AG08396 (cell line): ENCODE data around the gene AUTS2.

Experiments used
- DNase-seq: peaks from one replicate; pipeline ENCODE4 v3.0.0; 2012; ENCODE audit warnings: low spot score, mixed read lengths

Gene AUTS2

GRCh38 chr7:70545214-70545613, 946.9 kb downstream of the AUTS2 start:
- DNase-seq = no peak

DNA sequence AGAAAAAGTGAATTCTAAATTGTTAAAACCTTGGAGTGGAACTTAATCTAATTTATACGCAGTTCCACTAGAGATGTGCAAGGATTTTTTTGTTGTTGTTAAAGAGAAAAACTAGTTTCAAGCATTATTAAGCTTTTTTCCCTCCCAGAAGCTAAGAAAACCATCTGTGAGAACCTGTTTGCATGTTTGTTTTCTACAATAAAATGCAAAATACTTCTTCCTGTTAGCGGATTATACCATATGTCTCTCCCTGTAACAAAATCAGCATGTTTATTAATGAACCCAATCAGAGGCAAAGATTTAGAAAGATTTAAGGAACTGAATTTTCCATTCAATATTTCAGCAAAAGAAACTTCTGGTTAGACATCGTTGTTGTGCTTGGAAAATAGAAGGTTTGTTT, 953.9 kb downstream of the AUTS2 start:
- no peak for DNase-seq

DNA sequence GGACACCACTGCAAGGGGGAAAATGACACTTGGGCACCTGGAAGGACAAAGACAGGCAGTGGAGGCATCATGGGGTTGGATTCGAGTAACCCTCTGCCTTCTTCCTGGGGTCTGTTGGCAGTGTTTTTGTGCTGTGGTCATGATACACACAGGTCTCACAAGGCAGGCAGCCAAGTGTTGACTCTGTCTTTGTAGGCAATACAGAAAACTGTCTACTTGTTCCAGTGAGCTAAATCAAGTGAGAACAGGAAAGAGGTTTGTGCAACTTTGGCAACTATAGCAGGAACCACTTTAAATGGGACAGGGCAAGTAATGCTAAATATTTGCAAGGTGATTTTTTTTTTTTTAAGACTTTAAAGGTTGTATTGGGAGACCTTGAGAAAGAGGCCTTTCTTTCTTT, 955.1 kb downstream of the AUTS2 start:
- DNase-seq = no peak

DNA sequence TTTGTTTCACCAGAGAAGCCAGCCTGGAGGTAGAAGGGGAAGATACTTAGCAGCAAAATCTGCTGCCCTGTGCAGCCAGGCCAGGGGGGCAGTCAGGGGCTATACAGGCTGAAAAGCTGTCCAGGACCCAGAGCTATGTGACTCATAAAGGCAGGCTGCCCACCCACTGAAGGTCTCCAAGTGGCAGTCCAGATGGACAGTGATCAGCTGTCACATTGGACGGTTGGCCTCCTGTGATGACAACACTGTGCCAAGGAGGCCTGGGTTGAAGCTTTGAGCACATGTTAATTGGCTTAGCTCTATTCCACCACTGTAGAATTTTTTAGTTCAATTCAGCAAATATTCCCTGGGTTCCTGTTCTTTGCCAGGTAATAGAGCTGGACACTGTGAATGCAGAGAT, 956.4 kb downstream of the AUTS2 start:
- no peak for DNase-seq

- DNase-seq = no peak
These were observed 958.5 kb downstream of the AUTS2 start for GRCh38 chr7:70556761-70557160.

DNA sequence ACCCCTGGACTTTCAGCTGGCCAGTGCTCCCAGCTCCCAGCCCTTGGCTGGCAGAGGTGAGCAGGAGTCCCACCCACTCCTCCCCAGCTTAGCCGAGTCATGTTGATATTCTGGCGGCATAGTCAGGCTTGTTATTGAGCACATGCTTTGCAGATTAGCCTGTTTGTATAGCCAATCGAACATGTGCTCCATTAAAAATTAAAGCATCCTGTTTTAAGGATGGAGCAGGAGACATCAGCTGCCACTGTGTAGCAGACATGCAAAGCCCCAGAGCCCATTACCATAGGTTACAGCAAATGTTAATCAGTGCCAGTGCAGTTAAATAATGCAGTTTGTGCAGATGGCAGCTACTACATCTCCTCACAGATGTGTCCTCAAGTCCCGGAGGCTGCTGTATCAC, 959.1 kb downstream of the AUTS2 start:
- DNase-seq = no peak

DNA sequence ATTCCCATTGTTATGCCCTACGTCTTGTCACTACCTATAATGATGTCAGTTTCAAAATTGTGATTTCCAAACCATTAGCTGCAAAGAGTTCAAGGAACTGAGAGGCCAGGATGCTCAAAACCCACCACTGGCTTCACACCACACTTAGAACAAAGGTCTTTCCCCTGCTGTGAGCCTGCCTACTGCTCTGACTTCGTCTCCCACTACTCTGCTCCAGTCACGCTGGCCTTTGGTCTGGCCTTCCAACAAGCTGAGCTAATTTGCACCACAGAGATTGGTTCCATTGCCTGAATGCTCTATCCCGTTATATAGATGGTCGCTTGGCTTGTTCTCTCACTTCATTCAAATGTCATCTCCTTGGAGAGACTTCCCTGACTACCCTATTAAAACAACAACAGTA, 961.5 kb downstream of the AUTS2 start:
- DNase-seq = no peak

GRCh38 chr7:70563960-70564359, 965.7 kb downstream of the AUTS2 start:
- no peak for DNase-seq

DNA sequence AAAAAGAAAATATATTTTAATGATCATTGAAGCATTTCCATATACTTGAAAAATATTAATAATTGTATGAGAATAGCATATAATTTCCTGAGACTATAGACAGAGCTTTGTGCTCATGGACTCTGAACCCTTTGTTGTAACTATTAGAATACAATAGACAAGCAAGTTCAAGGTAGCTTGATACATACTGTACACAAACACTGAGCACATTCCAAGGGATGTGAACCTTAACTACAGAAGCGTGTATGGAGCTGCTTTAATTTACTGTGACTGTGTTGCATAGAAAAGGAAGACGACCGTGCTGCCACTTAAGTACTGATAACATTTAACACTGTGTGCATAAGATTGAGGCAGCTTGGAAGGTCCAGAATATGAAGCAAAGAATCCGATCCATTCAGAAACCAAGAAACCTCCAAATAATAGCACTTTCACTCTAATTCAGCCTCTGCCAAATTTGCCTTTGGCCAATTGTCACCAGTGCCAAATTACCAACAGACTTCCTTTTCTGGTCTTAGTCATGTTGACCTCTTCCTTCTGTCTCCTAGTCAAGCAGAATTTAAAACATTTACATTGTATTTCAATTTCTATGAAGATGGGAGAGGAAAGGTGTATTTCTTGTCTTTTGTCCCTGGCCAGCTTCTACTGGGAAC, 967.6 kb downstream of the AUTS2 start:
- DNase-seq = no peak

DNA sequence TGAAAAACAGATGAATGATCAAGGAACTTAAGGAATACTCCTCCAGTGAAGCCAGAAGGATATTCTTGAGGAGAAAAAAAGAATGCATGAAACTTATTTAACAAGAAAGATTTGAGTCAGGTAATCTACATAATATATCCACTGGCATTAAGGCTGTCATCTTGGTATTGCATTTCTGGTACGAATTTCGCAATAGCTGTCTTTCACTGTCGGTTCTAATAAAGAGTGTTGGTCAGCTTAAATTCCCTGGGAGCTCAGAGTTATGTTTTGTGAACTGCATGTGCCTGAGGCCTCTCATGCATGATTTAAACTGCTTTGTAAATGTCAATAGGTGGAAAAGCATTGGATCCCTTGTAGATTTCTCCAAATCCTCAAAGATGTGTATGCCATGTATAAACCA, 968.4 kb downstream of the AUTS2 start:
- DNase-seq = no peak

DNA sequence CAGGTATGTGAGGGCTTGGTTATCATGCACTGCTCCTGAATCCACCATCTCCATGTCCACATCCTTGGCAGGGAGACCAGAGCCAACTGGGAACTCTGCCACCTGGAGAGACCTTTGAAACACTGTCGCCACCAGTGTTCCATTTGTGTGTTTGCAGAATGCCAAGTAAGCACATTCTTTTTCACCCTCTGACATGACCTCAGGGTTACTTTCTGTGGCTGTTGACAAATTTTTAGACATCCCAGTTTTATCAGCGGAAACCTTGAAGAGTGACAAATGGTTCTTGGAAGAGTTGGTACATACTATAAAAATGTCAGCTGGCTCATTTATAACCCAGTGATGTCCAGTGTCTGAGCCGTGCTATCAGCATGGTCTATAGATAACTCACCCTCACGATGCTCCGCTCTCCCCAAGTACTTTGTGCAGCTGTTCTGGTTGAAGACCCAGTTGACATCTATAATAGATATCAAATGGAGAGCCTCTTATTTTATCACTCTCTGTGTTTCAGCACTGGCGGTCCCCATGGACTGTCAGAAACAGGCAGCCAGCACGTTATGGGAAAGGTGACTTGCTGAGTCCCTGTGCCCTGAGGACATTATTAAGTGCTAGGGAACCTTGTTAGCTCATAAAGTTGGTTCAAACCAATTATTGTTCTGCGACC, 970.5 kb downstream of the AUTS2 start:
- DNase-seq = no peak

- no peak for DNase-seq
These were observed 971.1 kb downstream of the AUTS2 start for GRCh38 chr7:70569335-70569819.

GRCh38 chr7:70570029-70570428, 971.8 kb downstream of the AUTS2 start:
- no peak for DNase-seq

GRCh38 chr7:70570961-70571360, 972.7 kb downstream of the AUTS2 start:
- DNase-seq = no peak

GRCh38 chr7:70571403-70571934, 973.2 kb downstream of the AUTS2 start:
- DNase-seq = no peak

- DNase-seq = no peak
These were observed 973.7 kb downstream of the AUTS2 start for GRCh38 chr7:70571961-70572360.

GRCh38 chr7:70572571-70572970, 974.3 kb downstream of the AUTS2 start:
- DNase-seq = no peak

DNA sequence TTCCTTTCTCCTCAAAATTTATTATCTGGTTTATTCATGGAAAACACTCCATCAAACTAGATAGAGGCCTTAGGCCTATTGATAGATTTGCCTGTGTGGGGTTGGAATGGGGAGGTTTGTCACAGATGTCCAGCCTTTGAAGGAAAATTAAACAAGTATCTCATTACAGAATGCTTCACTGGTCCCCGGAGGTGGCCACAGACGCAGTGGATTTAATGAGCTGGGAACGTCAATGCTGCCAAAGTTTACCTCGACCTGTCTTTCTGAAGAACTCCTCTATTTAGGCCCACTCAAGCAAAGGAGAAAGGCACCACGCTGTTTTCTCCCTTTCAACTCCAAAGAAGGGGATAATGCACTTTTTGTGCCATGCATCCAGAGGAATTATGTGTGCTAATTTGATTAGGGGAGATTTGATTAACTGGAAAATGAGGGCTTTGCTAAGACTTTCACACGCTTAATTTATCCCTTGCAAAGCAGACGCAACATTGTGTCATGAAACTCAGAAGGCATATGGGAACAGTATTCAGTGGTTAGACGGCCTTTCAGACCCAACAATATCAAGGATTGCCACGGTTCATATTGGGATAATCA, 974.9 kb downstream of the AUTS2 start:
- no peak for DNase-seq

DNA sequence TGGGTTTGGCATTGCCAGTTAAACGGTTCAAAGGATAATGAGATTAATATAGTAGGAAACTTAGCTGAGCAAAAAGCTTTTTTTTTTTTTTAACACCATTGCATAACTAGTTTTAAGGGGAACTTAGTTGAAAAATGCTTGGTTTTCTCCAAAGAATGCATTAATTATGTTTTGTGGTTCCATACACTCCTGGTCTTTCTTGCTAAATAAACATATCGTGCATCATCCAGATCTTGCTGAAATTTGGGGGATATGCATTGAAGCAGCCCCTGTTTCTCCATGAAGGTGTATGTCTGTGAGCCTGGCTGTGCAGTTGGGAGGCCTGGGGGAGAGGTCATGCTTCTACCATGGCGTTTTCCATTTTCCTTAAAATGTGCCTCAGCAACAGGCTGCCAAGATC, 975.4 kb downstream of the AUTS2 start:
- no peak for DNase-seq

DNA sequence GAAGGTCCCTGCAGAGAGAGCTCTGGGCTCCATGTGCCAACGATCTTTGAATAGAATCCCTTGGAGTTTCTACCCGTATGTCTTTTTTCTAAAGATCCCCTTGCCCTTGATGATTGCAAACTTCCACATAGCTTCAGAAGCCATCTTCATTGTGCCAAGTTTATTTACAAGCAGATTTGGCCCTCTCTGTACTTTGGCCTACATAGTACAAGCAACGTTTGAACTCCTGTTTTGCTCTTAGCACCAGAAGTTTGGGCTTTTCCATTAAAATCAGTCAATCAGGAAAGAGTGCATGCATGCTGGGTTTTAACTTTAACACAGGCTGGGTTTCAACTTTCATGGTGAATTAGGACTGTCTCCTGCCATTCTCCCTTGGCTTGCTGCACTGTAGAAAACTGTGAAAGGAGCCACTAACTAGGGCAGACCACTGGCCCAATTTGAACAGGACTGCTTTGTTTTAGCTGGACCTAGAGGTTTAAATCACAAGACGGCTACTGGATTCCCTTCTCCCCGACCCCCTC, 976.1 kb downstream of the AUTS2 start:
- no peak for DNase-seq

- DNase-seq = no peak
These were observed 976.9 kb downstream of the AUTS2 start for GRCh38 chr7:70574970-70575799.

GRCh38 chr7:70577078-70577477, 978.8 kb downstream of the AUTS2 start:
- no peak for DNase-seq
